DND-41 (cell line): ENCODE data around the gene OR10J4.

Source experiments
- ATAC-seq: fragments of 200-7000 bp; cut with Tn5 transposase; 3 replicates; pipeline ENCODE4 v1.9.1; 2021; ENCODE audit warnings: low read depth; ENCODE audit not compliant: insufficient read depth
- DNase-seq: peaks from one replicate; pipeline ENCODE4 v3.0.0-alpha.2; 2020
- H2AFZ ChIP-seq: 2 replicates; pipeline ENCODE4 v1.6.0; 2012; ENCODE audit warnings: low read depth, low read length
- H3K27ac ChIP-seq: 2 replicates; pipeline ENCODE4 v1.5.1; 2012; ENCODE audit warnings: low read length, inconsistent platforms
- H3K27me3 ChIP-seq: fragments of 200-600 bp; sonication (generic); 2 replicates; pipeline ENCODE4 v1.6.0; 2012; ENCODE audit warnings: low read length, mild to moderate bottlenecking, inconsistent platforms; ENCODE audit not compliant: insufficient read depth, poor library complexity
- H3K36me3 ChIP-seq: 2 replicates; pipeline ENCODE4 v1.5.1; 2012; ENCODE audit warnings: low read length, inconsistent platforms; ENCODE audit not compliant: insufficient read depth
- H3K4me1 ChIP-seq: 2 replicates; pipeline ENCODE4 v1.5.1; 2012; ENCODE audit warnings: mild to moderate bottlenecking, low read length; ENCODE audit not compliant: insufficient read depth
- H3K4me2 ChIP-seq: 2 replicates; pipeline ENCODE4 v1.6.0; 2012; ENCODE audit warnings: mild to moderate bottlenecking, moderate library complexity, low read length, inconsistent platforms; ENCODE audit not compliant: insufficient read depth
- H3K4me3 ChIP-seq, 2 experiments: fragments of 200-600 bp in 1 of 2; shearing (Covaris generic) in 1 of 2; 2 replicates each; pipeline ENCODE4 v1.5.1; 2012 to 2016; ENCODE audit warnings: inconsistent platforms in 2 of 2, low read length in 2 of 2, mild to moderate bottlenecking in 2 of 2, low read depth in 1 of 2, moderate library complexity in 1 of 2
- H3K79me2 ChIP-seq: 2 replicates; pipeline ENCODE4 v1.6.0; 2012; ENCODE audit warnings: low read length, inconsistent platforms; ENCODE audit not compliant: insufficient read depth
- H3K9ac ChIP-seq: 2 replicates; pipeline ENCODE4 v1.6.0; 2012; ENCODE audit warnings: low read depth, mild to moderate bottlenecking, inconsistent platforms, low read length, moderate library complexity
- H3K9me3 ChIP-seq: 2 replicates; pipeline ENCODE4 v1.5.1; 2012; ENCODE audit warnings: low read length, moderate library complexity, mild to moderate bottlenecking, inconsistent platforms; ENCODE audit not compliant: insufficient read depth, severe bottlenecking
- H4K20me1 ChIP-seq: 2 replicates; pipeline ENCODE4 v1.6.0; 2012; ENCODE audit warnings: low read length; ENCODE audit not compliant: insufficient read depth
- CTCF ChIP-seq: IDR thresholded peaks from 2 replicates; pipeline ENCODE4 v1.5.1; 2012; ENCODE audit warnings: borderline replicate concordance, low read length, moderate library complexity, mild to moderate bottlenecking; ENCODE audit not compliant: poor library complexity, severe bottlenecking; ENCODE audit errors: extremely low read depth
- EZH2 ChIP-seq: IDR thresholded peaks from 3 replicates; pipeline ENCODE4 v1.6.1; 2012; ENCODE audit warnings: borderline replicate concordance, low read depth, mild to moderate bottlenecking, moderate library complexity, low read length, inconsistent platforms; ENCODE audit not compliant: severe bottlenecking

OR10J4 gene

DNA sequence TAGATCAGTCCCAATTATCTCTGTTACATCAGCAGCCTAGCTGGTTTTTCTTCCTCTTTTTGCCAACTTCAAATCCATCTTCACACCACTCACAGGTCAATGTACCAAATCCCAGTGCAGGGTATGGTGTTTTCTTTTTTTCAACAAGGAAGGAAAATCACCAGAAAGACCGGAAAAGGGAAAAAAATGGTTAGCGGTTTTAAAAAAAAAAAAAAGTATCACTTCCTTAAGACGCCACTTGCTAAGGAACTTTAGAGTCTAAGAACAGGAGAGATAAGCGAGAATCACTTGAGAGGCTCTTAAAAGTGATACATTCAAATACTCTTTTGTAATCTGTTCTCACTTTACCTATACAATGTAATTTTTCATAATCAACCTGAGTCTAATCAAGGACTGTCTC lies 4.5 kb downstream of the OR10J4 start:
- Histone ChIP-seq H3K36me3 (no peaks in the 10 kb centered on the region), H3K27me3 (no peaks in the 10 kb centered on the region), H3K4me2 (no peak overlapping the region), H3K27ac (no peak overlapping the region), H3K9me3 (no peaks in the 10 kb centered on the region), H4K20me1 (no peaks in the 10 kb centered on the region), H3K4me3 (no peak overlapping the region), H3K9ac (no peak overlapping the region), H2AFZ (no peak overlapping the region), H3K4me1 (no peaks in the 10 kb centered on the region), H3K79me2 (no peaks in the 10 kb centered on the region)
- ATAC-seq (no peak), DNase-seq (no peak)
- TF ChIP-seq CTCF (no peak), EZH2 (no peak)

DNA sequence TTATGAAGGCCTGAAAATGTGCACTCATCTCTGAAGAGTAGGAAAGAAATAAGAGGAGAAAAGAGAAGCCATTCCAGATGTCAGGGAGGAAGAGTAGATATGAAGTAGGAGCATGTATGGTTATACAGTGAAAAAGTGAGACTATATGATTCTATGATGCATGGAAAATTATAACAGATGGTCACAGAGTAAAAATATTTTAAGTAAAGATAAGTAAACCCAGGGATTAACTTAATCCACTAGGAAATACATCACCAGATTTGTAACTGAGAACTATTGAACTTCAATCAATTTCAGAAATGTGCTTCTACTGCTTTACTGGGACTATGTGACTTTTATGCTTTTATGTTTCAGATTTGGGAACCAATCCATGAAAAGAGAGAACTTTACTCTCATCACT lies 7.4 kb downstream of the OR10J4 start, which contains the start of gene OR10J1:
TSS of gene OR10J1 (plus strand) at position 301 of the 400 bp plus-strand sequence. CDS start at position 371, 70 bp downstream.
- no peak within 1 kb of the TSS for H3K9ac ChIP-seq
- H3K27me3 ChIP-seq = no peaks in the 10 kb centered on the region
- no peak within 1 kb of the TSS for H3K4me2 ChIP-seq
- DNase-seq (no peak), ATAC-seq (no peak)
- H3K27ac ChIP-seq = no peak within 1 kb of the TSS
- H2AFZ ChIP-seq = no peak within 1 kb of the TSS
- no peak for TF ChIP-seq EZH2
- no peak for TF ChIP-seq CTCF
- H3K9me3 ChIP-seq = no peaks in the 10 kb centered on the region
- no peaks in the 10 kb centered on the region for H4K20me1 ChIP-seq
- no peaks in the 10 kb centered on the region for H3K36me3 ChIP-seq
- no peaks in the 10 kb centered on the region for H3K79me2 ChIP-seq
- no peak within 1 kb of the TSS for H3K4me3 ChIP-seq
- no peaks in the 10 kb centered on the region for H3K4me1 ChIP-seq

GRCh38 chr1:159441360-159441759 lies 9.4 kb downstream of the OR10J4 start:
- Histone ChIP-seq H3K27me3 (no peaks in the 10 kb centered on the region), H3K79me2 (no peaks in the 10 kb centered on the region), H3K9ac (no peak overlapping the region), H3K36me3 (no peaks in the 10 kb centered on the region), H4K20me1 (no peaks in the 10 kb centered on the region), H3K27ac (no peak overlapping the region), H3K4me3 (no peak overlapping the region), H3K9me3 (no peaks in the 10 kb centered on the region), H3K4me1 (no peaks in the 10 kb centered on the region), H2AFZ (no peak overlapping the region), H3K4me2 (no peak overlapping the region)
- TF ChIP-seq CTCF (no peak), EZH2 (no peak)
- DNase-seq (no peak), ATAC-seq (no peak)

DNA sequence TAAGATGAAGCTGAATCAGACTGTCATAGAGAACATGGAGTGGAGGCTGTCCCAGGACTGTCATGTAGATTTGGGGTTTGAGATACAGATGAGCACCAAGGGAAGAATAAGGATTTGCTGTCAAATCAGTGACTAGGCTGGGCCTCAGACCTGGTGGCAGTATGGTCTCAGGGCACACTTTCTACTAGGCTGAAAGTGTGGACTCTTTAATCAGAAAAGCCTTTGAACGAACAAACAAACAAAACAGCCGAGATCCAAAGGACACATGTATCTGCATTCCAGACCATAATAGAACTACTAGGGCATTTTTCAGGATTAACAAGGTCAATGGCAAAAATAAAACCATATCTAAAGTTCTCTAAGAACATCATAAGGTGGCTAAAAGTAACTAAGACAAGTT lies 10.4 kb downstream of the OR10J4 start:
- no peak overlapping the region for H3K27ac ChIP-seq
- H3K4me2 ChIP-seq = no peak overlapping the region
- no peak overlapping the region for H2AFZ ChIP-seq
- H3K4me3 ChIP-seq = no peak overlapping the region
- no peaks in the 10 kb centered on the region for H3K9me3 ChIP-seq
- ATAC-seq (no peak), DNase-seq (no peak)
- no peaks in the 10 kb centered on the region for H4K20me1 ChIP-seq
- TF ChIP-seq EZH2 (no peak), CTCF (no peak)
- no peak overlapping the region for H3K9ac ChIP-seq
- H3K27me3 ChIP-seq = no peaks in the 10 kb centered on the region
- H3K4me1 ChIP-seq = no peaks in the 10 kb centered on the region
- no peaks in the 10 kb centered on the region for H3K36me3 ChIP-seq
- no peaks in the 10 kb centered on the region for H3K79me2 ChIP-seq
